ENCODE results near the gene CTSD. TPM values are rescaled to one million over a fixed set of nuclear protein-coding genes. Genes with fewer than 3 reads are reported as not detected.

The CTSD gene
- total RNA-seq, 2 experiments from 2014 or later: 31.7 to 44.1 TPM

GRCh38 chr11:1740786-1741530 is 22.8 kb downstream of the CTSD start:
- Histone ChIP-seq H2AFZ (ENCODE audit: low read length) (no peak overlapping the region), H3K4me2 (ENCODE audit: low read length) (no peak overlapping the region), H4K20me1 (ENCODE audit: insufficient read depth, low read length) (no peaks in the 10 kb centered on the region), H3K9me2 (ENCODE audit: insufficient read depth, low read length) (no peaks in the 10 kb centered on the region), H3K4me3 (ENCODE audit: low read depth, low read length, poor library complexity, severe bottlenecking) (no peak overlapping the region), H3K4me1 (ENCODE audit: insufficient read depth, low read length, poor library complexity, severe bottlenecking) (no peaks in the 10 kb centered on the region), H3K79me2 (ENCODE audit: insufficient read depth, low read depth, low read length) (no peaks in the 10 kb centered on the region), H3K27ac (ENCODE audit: low read depth, low read length, poor library complexity, severe bottlenecking) (no peak overlapping the region), H3K36me3 (ENCODE audit: insufficient read depth, low read length) (no peaks in the 10 kb centered on the region), H3K9me3 (ENCODE audit: low read length) (no peaks in the 10 kb centered on the region)
- intact Hi-C loops (cut with micrococcal nuclease; ENCODE audit: unreplicated experiment): no loop called here
- TF ChIP-seq EZH2phosphoT487 (IDR thresholded peaks at IDR 0.05; ENCODE audit: borderline replicate concordance, low read depth, low read length): no peak
- TF ChIP-seq, protein P1, sequence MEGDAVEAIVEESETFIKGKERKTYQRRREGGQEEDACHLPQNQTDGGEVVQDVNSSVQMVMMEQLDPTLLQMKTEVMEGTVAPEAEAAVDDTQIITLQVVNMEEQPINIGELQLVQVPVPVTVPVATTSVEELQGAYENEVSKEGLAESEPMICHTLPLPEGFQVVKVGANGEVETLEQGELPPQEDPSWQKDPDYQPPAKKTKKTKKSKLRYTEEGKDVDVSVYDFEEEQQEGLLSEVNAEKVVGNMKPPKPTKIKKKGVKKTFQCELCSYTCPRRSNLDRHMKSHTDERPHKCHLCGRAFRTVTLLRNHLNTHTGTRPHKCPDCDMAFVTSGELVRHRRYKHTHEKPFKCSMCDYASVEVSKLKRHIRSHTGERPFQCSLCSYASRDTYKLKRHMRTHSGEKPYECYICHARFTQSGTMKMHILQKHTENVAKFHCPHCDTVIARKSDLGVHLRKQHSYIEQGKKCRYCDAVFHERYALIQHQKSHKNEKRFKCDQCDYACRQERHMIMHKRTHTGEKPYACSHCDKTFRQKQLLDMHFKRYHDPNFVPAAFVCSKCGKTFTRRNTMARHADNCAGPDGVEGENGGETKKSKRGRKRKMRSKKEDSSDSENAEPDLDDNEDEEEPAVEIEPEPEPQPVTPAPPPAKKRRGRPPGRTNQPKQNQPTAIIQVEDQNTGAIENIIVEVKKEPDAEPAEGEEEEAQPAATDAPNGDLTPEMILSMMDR (conservative IDR thresholded peaks at IDR 0.05; ENCODE audit: low read length): no peak
- no TSS peak for BruUV-seq (replicated peaks)
- DNase-seq (ENCODE audit: low spot score): no peak
- CTCF ChIA-PET (ENCODE audit: unreplicated experiment): no interaction called here
- POLR2A ChIA-PET: no interaction called here

GRCh38 chr11:1739576-1739975 is 24.2 kb downstream of the CTSD start:
- TF ChIP-seq, protein P1 (conservative IDR thresholded peaks at IDR 0.05; ENCODE audit: low read length): no peak
- TF ChIP-seq EZH2phosphoT487 (IDR thresholded peaks at IDR 0.05; ENCODE audit: borderline replicate concordance, low read depth, low read length): no peak
- no peak for DNase-seq (ENCODE audit: low spot score)
- no TSS peak for BruUV-seq (replicated peaks)
- Histone ChIP-seq H3K36me3 (ENCODE audit: insufficient read depth, low read length) (no peaks in the 10 kb centered on the region), H2AFZ (ENCODE audit: low read length) (no peak overlapping the region), H3K9me3 (ENCODE audit: low read length) (no peaks in the 10 kb centered on the region), H3K4me2 (ENCODE audit: low read length) (no peak overlapping the region), H3K27ac (ENCODE audit: low read depth, low read length, poor library complexity, severe bottlenecking) (no peak overlapping the region), H3K9me2 (ENCODE audit: insufficient read depth, low read length) (no peaks in the 10 kb centered on the region), H4K20me1 (ENCODE audit: insufficient read depth, low read length) (no peaks in the 10 kb centered on the region), H3K79me2 (ENCODE audit: insufficient read depth, low read depth, low read length) (no peaks in the 10 kb centered on the region), H3K4me1 (ENCODE audit: insufficient read depth, low read length, poor library complexity, severe bottlenecking) (no peaks in the 10 kb centered on the region), H3K4me3 (ENCODE audit: low read depth, low read length, poor library complexity, severe bottlenecking) (no peak overlapping the region)
- intact Hi-C loops (cut with micrococcal nuclease; ENCODE audit: unreplicated experiment): no loop called here
- ChIA-PET CTCF (ENCODE audit: unreplicated experiment) (no interaction called here), POLR2A (no interaction called here)

GRCh38 chr11:1738380-1738779 is 25.3 kb downstream of the CTSD start:
- no TSS peak for BruUV-seq (replicated peaks)
- H3K9me3 ChIP-seq (ENCODE audit: low read length): no peaks in the 10 kb centered on the region
- no peak for DNase-seq (ENCODE audit: low spot score)

More at GRCh38 chr11:1738380-1738779, 25.3 kb downstream of the CTSD start:
- ChIA-PET POLR2A (no interaction called here), CTCF (ENCODE audit: unreplicated experiment) (no interaction called here)
- H3K79me2 ChIP-seq (ENCODE audit: insufficient read depth, low read depth, low read length): no peaks in the 10 kb centered on the region
- H3K4me2 ChIP-seq (ENCODE audit: low read length): no peak overlapping the region
- H2AFZ ChIP-seq (ENCODE audit: low read length): no peak overlapping the region
- no peaks in the 10 kb centered on the region for H3K4me1 ChIP-seq (ENCODE audit: insufficient read depth, low read length, poor library complexity, severe bottlenecking)
- TF ChIP-seq, protein P1 (conservative IDR thresholded peaks at IDR 0.05; ENCODE audit: low read length): no peak
- no peak for TF ChIP-seq EZH2phosphoT487 (IDR thresholded peaks at IDR 0.05; ENCODE audit: borderline replicate concordance, low read depth, low read length)
- intact Hi-C loops (cut with micrococcal nuclease; ENCODE audit: unreplicated experiment): no loop called here
- H3K36me3 ChIP-seq (ENCODE audit: insufficient read depth, low read length): no peaks in the 10 kb centered on the region
- no peak overlapping the region for H3K4me3 ChIP-seq (ENCODE audit: low read depth, low read length, poor library complexity, severe bottlenecking)
- no peaks in the 10 kb centered on the region for H3K9me2 ChIP-seq (ENCODE audit: insufficient read depth, low read length)
- H4K20me1 ChIP-seq (ENCODE audit: insufficient read depth, low read length): no peaks in the 10 kb centered on the region
- no peak overlapping the region for H3K27ac ChIP-seq (ENCODE audit: low read depth, low read length, poor library complexity, severe bottlenecking)

All from OCI-LY7 (cell line).